ENCODE data around the gene WNT2B. TPM values are rescaled to one million over a fixed set of nuclear protein-coding genes. Genes with fewer than 3 reads are reported as not detected.

The WNT2B gene
- total and polyA plus RNA-seq, 9 of the 15 experiments (the other 6 are each of a cell fraction or from before 2014, with no cell fraction given): 0.02 to 0.06 (median 0.04) TPM; not detected in 3

- TF ChIP-seq, protein P1, sequence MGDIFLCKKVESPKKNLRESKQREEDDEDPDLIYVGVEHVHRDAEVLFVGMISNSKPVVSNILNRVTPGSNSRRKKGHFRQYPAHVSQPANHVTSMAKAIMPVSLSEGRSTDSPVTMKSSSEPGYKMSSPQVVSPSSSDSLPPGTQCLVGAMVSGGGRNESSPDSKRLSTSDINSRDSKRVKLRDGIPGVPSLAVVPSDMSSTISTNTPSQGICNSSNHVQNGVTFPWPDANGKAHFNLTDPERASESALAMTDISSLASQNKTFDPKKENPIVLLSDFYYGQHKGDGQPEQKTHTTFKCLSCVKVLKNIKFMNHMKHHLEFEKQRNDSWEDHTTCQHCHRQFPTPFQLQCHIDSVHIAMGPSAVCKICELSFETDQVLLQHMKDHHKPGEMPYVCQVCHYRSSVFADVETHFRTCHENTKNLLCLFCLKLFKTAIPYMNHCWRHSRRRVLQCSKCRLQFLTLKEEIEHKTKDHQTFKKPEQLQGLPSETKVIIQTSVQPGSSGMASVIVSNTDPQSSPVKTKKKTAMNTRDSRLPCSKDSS (IDR thresholded peaks at IDR 0.05; ENCODE audit: low read depth, partially characterized antibody): no peak
- TF ChIP-seq MAFG (tag; conservative IDR thresholded peaks at IDR 0.05) (no peak), CBX2 (IDR thresholded peaks at IDR 0.05; ENCODE audit: insufficient read depth, low read length, poor library complexity, severe bottlenecking) (no peak), RBM22 (IDR thresholded peaks at IDR 0.05; ENCODE audit: low read depth, low read length, poor library complexity, severe bottlenecking) (no peak), SRF (CRISPR knock-in tag; IDR thresholded peaks at IDR 0.05) (no peak)
Observed at GRCh38 chr1:112461200-112461871, 47.4 kb upstream of the WNT2B start (continued).

- Histone ChIP-seq H4K20me1 (replicated peaks; ENCODE audit: control insufficient read depth, insufficient read depth, low read length) (no peaks in the 10 kb centered on the region), H3K9ac (ENCODE audit: insufficient read depth in 1 of 2, low read depth in 2 of 2, low read length in 2 of 2) (no peak overlapping the region; a peak in 1 of 4 replicates), H3K4me1 (replicated peaks in 1 of 2; ENCODE audit: control insufficient read depth in 2 of 2, insufficient read depth in 2 of 2, low read length in 2 of 2) (peaks cover 14 to 23% of the 10 kb centered on the region in 2 experiments), H3K36me3 (ENCODE audit: control insufficient read depth, insufficient read depth, low read length) (no peaks in the 10 kb centered on the region), H3K27me3 (ENCODE audit: control insufficient read depth in 2 of 2, insufficient read depth in 2 of 2, low read length in 2 of 2) (no peaks in the 10 kb centered on the region), H3K4me3 (no peak overlapping the region), H3K9me3 (replicated peaks; ENCODE audit: control insufficient read depth, insufficient read depth, low read depth, low read length) (no peaks in the 10 kb centered on the region), H3K9me1 (ENCODE audit: control insufficient read depth, insufficient read depth, low read length) (no peaks in the 10 kb centered on the region), H3K4me2 (ENCODE audit: insufficient read depth, low read length) (peak overlapping the region; percentile 74), H3K79me2 (ENCODE audit: control insufficient read depth, insufficient read depth, low read length) (no peaks in the 10 kb centered on the region), H3K27ac (ENCODE audit: extremely low read depth, low read depth, low read length) (peak overlapping the region; percentile 46; the same call in 1 of the 3 replicates), H2AFZ (ENCODE audit: low read depth, low read length) (peak overlapping the region; percentile 96)
- ATAC-seq (peak; percentile 67), FAIRE-seq (peak; percentile 71), DNase-seq (ENCODE audit: extremely low read depth in 1 of 4, low spot score in 3 of 4) (peak; percentile 67 to 82 (median 75))
- CTCF ChIA-PET (ENCODE audit: low intra/inter-chr PET ratio): interaction anchor here (0.6 kb wide), 1 partner anchor 44 kb away, joined by 3 read pairs; no protein-coding TSS in a partner anchor
- WGBS (ENCODE audit: insufficient coverage, low coverage, missing lambda C conversion rate): 0% methylated on average over 1 of the region's 1 CpG
- intact Hi-C loops (cut with micrococcal nuclease) (loop anchor here (5.0 to 10.0 kb wide), 2 partner anchors 154 to 242 kb away; partner anchors contain the start of genes CAPZA1, RHOC and ST7L), in situ Hi-C loops (cut with MboI) (loop anchor here (5.0 kb wide), 1 partner anchor 71 kb away; no protein-coding TSS in a partner anchor)
- BruUV-seq (replicated peaks): no TSS peak
- POLR2A ChIA-PET: interaction anchor here (0.7 to 3.3 kb wide), 3 partner anchors 10 to 69 kb away, joined by 3 to 11 read pairs (median 4); no protein-coding TSS in a partner anchor
- TF ChIP-seq ZNF644 (tag; IDR thresholded peaks at IDR 0.05; ENCODE audit: low read depth): no peak
- TF ChIP-seq JUNB (CRISPR knock-in tag; conservative IDR thresholded peaks at IDR 0.05): no peak
- no peak for TF ChIP-seq HCFC1 (IDR thresholded peaks at IDR 0.05; ENCODE audit: low read depth, low read length)
- TF ChIP-seq DMBX1 (CRISPR knock-in tag; IDR thresholded peaks at IDR 0.05; ENCODE audit: borderline replicate concordance): no peak
- no peak for TF ChIP-seq KAT8 (IDR thresholded peaks at IDR 0.05; ENCODE audit: low read depth)
- no peak for TF ChIP-seq ZNF699 (CRISPR knock-in tag; IDR thresholded peaks at IDR 0.05; ENCODE audit: insufficient replicate concordance)
- no peak for TF ChIP-seq POLR3G (IDR thresholded peaks at IDR 0.05; ENCODE audit: extremely low read depth, insufficient read length, insufficient replicate concordance)
- TF ChIP-seq, protein P2, sequence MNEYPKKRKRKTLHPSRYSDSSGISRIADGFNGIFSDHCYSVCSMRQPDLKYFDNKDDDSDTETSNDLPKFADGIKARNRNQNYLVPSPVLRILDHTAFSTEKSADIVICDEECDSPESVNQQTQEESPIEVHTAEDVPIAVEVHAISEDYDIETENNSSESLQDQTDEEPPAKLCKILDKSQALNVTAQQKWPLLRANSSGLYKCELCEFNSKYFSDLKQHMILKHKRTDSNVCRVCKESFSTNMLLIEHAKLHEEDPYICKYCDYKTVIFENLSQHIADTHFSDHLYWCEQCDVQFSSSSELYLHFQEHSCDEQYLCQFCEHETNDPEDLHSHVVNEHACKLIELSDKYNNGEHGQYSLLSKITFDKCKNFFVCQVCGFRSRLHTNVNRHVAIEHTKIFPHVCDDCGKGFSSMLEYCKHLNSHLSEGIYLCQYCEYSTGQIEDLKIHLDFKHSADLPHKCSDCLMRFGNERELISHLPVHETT (CRISPR knock-in tag; conservative IDR thresholded peaks at IDR 0.05 in 1 of 2, IDR thresholded peaks at IDR 0.05 in 1 of 2): no peak
- peak; percentile 93 for TF ChIP-seq TAL1 (IDR thresholded peaks at IDR 0.05)
- no peak for TF ChIP-seq BRD9 (IDR thresholded peaks at IDR 0.05; ENCODE audit: low read depth, partially characterized antibody)
- TF ChIP-seq HDAC2 (IDR thresholded peaks at IDR 0.05): no peak
- no peak for TF ChIP-seq PURB (CRISPR knock-in tag; IDR thresholded peaks at IDR 0.05; ENCODE audit: low read depth)
- no peak for TF ChIP-seq MXI1 (IDR thresholded peaks at IDR 0.05; ENCODE audit: low read depth, low read length)
Observed at GRCh38 chr1:112462953-112463279, 45.8 kb upstream of the WNT2B start.

Measured in K562 (cell line).